Liver (tissue), 9 donors: ENCODE data around the gene GFY. TPM values are rescaled to one million over a fixed set of nuclear protein-coding genes. Genes with fewer than 3 reads are reported as not detected.

Source experiments
- DNase-seq: peaks from one replicate; pipeline ENCODE4 v3.0.0-alpha.2; 2017; ENCODE audit warnings: low spot score
- H3K27ac ChIP-seq, 2 donors: one replicate each; pipeline ENCODE4 v1.7.0; 2013; ENCODE audit warnings: inconsistent platforms in 2 of 2, low read length in 2 of 2, control low read depth in 1 of 2, low read depth in 1 of 2, mild to moderate bottlenecking in 1 of 2
- H3K27me3 ChIP-seq, 4 donors: one replicate each; pipeline versions ENCODE4 v1.6.1 to v1.7.0; 2013; ENCODE audit warnings: low read length in 3 of 4, inconsistent platforms in 1 of 4, mild to moderate bottlenecking in 1 of 4, moderate library complexity in 1 of 4; ENCODE audit not compliant: control insufficient read depth in 4 of 4, insufficient read depth in 4 of 4
- H3K36me3 ChIP-seq, 4 donors: one replicate each; pipeline versions ENCODE4 v1.6.1 to v1.7.0; 2013; ENCODE audit warnings: low read length in 3 of 4, mild to moderate bottlenecking in 3 of 4, low read depth in 1 of 4, moderate library complexity in 1 of 4; ENCODE audit not compliant: control insufficient read depth in 4 of 4, insufficient read depth in 3 of 4
- H3K4me1 ChIP-seq, 4 donors: one replicate each; pipeline versions ENCODE4 v1.6.1 to v1.7.0; 2013; ENCODE audit warnings: low read length in 3 of 4, mild to moderate bottlenecking in 3 of 4, moderate library complexity in 1 of 4; ENCODE audit not compliant: control insufficient read depth in 4 of 4, insufficient read depth in 4 of 4
- H3K4me3 ChIP-seq, 3 donors: one replicate each; pipeline versions ENCODE4 v1.6.1 to v1.7.0; 2013; ENCODE audit warnings: low read length in 3 of 3, control low read depth in 1 of 3, low read depth in 1 of 3, mild to moderate bottlenecking in 1 of 3
- H3K9ac ChIP-seq, 2 donors: one replicate each; pipeline ENCODE4 v1.7.0; 2013; ENCODE audit warnings: low read length in 2 of 2, mild to moderate bottlenecking in 2 of 2, moderate library complexity in 2 of 2, control low read depth in 1 of 2, low read depth in 1 of 2
- H3K9me3 ChIP-seq, 4 donors: one replicate each; pipeline versions ENCODE4 v1.6.1 to v1.7.0; 2013; ENCODE audit warnings: low read length in 3 of 4; ENCODE audit not compliant: control insufficient read depth in 4 of 4
- EGR1 ChIP-seq, 2 donors: IDR thresholded peaks; 2 replicates each; pipeline ENCODE4 v1.6.1; 2016 to 2018; ENCODE audit warnings: antibody characterized with exemption in 2 of 2, low read depth in 2 of 2
- FOXA1 ChIP-seq: IDR thresholded peaks from 2 replicates; pipeline ENCODE4 v1.6.1; 2016; ENCODE audit warnings: antibody characterized with exemption
- FOXA2 ChIP-seq: IDR thresholded peaks from 2 replicates; pipeline ENCODE4 v1.6.1; 2016; ENCODE audit warnings: antibody characterized with exemption
- GABPA ChIP-seq, 2 donors: IDR thresholded peaks in 1 of 2; conservative IDR thresholded peaks in 1 of 2; 2 replicates each; pipeline ENCODE4 v1.6.1; 2016; ENCODE audit warnings: antibody characterized with exemption in 2 of 2, mild to moderate bottlenecking in 1 of 2, moderate library complexity in 1 of 2
- HNF4A ChIP-seq, 2 donors: conservative IDR thresholded peaks; 2 replicates each; pipeline ENCODE4 v1.6.1; 2016; ENCODE audit warnings: antibody characterized with exemption in 2 of 2, mild to moderate bottlenecking in 2 of 2
- HNF4G ChIP-seq: IDR thresholded peaks from 2 replicates; pipeline ENCODE4 v1.6.1; 2016; ENCODE audit warnings: antibody characterized with exemption
- JUND ChIP-seq, 2 donors: IDR thresholded peaks; 2 replicates each; pipeline ENCODE4 v1.6.1; 2016; ENCODE audit warnings: antibody characterized with exemption in 2 of 2
- NR2F2 ChIP-seq: IDR thresholded peaks from 2 replicates; pipeline ENCODE4 v1.6.1; 2016; ENCODE audit warnings: antibody characterized with exemption
- RAD21 ChIP-seq, 2 donors: IDR thresholded peaks; 2 replicates each; pipeline ENCODE4 v1.6.1; 2016; ENCODE audit warnings: antibody characterized with exemption in 2 of 2, mild to moderate bottlenecking in 2 of 2
- RXRA ChIP-seq, 2 donors: IDR thresholded peaks; 2 replicates each; pipeline ENCODE4 v1.6.1; 2017 to 2018; ENCODE audit warnings: antibody characterized with exemption in 2 of 2, mild to moderate bottlenecking in 1 of 2
- SP1 ChIP-seq: IDR thresholded peaks from 2 replicates; pipeline ENCODE4 v1.6.1; 2018; ENCODE audit warnings: antibody characterized with exemption, mild to moderate bottlenecking
- TAF1 ChIP-seq: conservative IDR thresholded peaks from 2 replicates; pipeline ENCODE4 v1.6.1; 2016; ENCODE audit warnings: antibody characterized with exemption, mild to moderate bottlenecking
- YY1 ChIP-seq: IDR thresholded peaks from 2 replicates; pipeline ENCODE4 v1.6.1; 2016; ENCODE audit warnings: antibody characterized with exemption, mild to moderate bottlenecking
- WGBS: extraction: QIAGEN DNeasy Blood & Tissue Kit; methylation state at CpG from one replicate; pipeline ENCODE4 v1.1.7; 2013; 5-methylcytosine and 5-hydroxymethylcytosine counted together
- polyA plus RNA-seq, 2 donors: library from polyadenylated mRNA; stranded (reverse) in 1 of 2; unstranded in 1 of 2; fragments of 200-250 nt in 1 of 2; fragments of >200 nt in 1 of 2; fragmentation: Nextera tagmentation in 1 of 2; extraction: Ambion mirVana in 1 of 2; gene quantifications; one replicate each; pipeline versions ENCODE4 v1.2.1 to v1.2.3, GENCODE V29; 2013 to 2015
- total RNA-seq, 2 donors: library from RNA; depleted of rRNA; stranded (reverse); fragments of >200 nt; gene quantifications; one replicate each; pipeline ENCODE4 v1.2.3, GENCODE V29; 2014
- TF ChIP-seq, protein P1 (sequence below): IDR thresholded peaks from 2 replicates; pipeline ENCODE4 v1.6.1; 2016; ENCODE audit warnings: antibody characterized with exemption
- TF ChIP-seq, protein P2 (sequence below): IDR thresholded peaks from 2 replicates; pipeline ENCODE4 v1.6.1; 2016; ENCODE audit warnings: antibody characterized with exemption, mild to moderate bottlenecking
- TF ChIP-seq, protein P3 (sequence below): IDR thresholded peaks from 2 replicates; pipeline ENCODE4 v1.6.1; 2016; ENCODE audit warnings: antibody characterized with exemption
- TF ChIP-seq, protein P4 (sequence below): IDR thresholded peaks from 2 replicates; pipeline ENCODE4 v1.6.1; 2016; ENCODE audit warnings: antibody characterized with exemption
- donor health status: healthy.
- donor health status: healthy.
- donor health status: healthy.
- donor health status: healthy.
- donor health status: healthy.

Gene GFY
- total and polyA plus RNA-seq, 4 donors = not detected

DNA sequence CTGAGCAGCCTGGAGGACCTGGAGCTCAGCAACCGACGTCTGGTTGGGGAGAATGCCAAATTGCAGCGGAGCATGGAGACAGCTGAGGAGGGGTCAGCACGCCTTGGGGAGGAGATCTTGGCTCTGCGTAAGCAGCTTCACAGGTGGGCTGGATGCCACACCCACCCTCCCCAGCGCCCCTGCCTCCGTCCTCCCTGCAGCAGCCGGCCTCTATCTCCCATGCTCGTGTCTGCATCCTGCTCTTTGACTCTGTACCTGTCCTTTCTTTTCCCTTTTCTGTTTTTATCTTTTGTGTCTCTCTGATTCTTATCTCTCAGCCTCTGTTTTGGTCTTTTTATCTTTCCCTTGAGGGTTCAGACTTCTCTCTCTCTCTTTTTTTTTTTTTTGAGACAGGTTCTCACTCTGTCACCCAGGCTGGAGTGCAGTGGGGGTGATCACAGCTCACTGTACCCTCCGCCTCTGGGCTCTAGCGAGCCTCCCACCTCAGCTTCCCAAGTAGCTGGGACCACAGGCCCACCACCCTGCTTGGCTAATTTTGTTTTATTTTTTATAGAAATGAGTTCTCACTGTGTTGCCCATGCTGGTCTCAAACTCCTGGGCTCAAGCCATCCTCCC, 27.1 kb upstream of the GFY start:
- Histone ChIP-seq H3K27ac (no peak overlapping the region), H3K27me3 (peaks cover 0 to 2% (median 0%) of the 10 kb centered on the region in 4 donors), H3K9ac (no peak overlapping the region), H3K4me3 (no peak overlapping the region), H3K9me3 (no peaks in the 10 kb centered on the region), H3K4me1 (no peaks in the 10 kb centered on the region), H3K36me3 (no peaks in the 10 kb centered on the region)
- WGBS = 82% methylated on average over 11 of the region's 11 CpGs
- TF ChIP-seq RXRA (IDR thresholded peaks at IDR 0.05) = no peak
- TF ChIP-seq GABPA (IDR thresholded peaks at IDR 0.05 in 1 of 2, conservative IDR thresholded peaks at IDR 0.05 in 1 of 2) = no peak
- no peak for TF ChIP-seq TAF1
- TF ChIP-seq, protein P1, sequence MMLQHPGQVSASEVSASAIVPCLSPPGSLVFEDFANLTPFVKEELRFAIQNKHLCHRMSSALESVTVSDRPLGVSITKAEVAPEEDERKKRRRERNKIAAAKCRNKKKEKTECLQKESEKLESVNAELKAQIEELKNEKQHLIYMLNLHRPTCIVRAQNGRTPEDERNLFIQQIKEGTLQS = no peak
- TF ChIP-seq, protein P2, sequence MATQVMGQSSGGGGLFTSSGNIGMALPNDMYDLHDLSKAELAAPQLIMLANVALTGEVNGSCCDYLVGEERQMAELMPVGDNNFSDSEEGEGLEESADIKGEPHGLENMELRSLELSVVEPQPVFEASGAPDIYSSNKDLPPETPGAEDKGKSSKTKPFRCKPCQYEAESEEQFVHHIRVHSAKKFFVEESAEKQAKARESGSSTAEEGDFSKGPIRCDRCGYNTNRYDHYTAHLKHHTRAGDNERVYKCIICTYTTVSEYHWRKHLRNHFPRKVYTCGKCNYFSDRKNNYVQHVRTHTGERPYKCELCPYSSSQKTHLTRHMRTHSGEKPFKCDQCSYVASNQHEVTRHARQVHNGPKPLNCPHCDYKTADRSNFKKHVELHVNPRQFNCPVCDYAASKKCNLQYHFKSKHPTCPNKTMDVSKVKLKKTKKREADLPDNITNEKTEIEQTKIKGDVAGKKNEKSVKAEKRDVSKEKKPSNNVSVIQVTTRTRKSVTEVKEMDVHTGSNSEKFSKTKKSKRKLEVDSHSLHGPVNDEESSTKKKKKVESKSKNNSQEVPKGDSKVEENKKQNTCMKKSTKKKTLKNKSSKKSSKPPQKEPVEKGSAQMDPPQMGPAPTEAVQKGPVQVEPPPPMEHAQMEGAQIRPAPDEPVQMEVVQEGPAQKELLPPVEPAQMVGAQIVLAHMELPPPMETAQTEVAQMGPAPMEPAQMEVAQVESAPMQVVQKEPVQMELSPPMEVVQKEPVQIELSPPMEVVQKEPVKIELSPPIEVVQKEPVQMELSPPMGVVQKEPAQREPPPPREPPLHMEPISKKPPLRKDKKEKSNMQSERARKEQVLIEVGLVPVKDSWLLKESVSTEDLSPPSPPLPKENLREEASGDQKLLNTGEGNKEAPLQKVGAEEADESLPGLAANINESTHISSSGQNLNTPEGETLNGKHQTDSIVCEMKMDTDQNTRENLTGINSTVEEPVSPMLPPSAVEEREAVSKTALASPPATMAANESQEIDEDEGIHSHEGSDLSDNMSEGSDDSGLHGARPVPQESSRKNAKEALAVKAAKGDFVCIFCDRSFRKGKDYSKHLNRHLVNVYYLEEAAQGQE = no peak
- TF ChIP-seq FOXA1 = no peak
- TF ChIP-seq HNF4G = no peak
- TF ChIP-seq YY1 = no peak
- no peak for TF ChIP-seq FOXA2
- TF ChIP-seq JUND (IDR thresholded peaks at IDR 0.05) = no peak
- no peak for TF ChIP-seq EGR1 (IDR thresholded peaks at IDR 0.05; ENCODE audit: low read depth in 2 of 2)
- TF ChIP-seq, protein P3, sequence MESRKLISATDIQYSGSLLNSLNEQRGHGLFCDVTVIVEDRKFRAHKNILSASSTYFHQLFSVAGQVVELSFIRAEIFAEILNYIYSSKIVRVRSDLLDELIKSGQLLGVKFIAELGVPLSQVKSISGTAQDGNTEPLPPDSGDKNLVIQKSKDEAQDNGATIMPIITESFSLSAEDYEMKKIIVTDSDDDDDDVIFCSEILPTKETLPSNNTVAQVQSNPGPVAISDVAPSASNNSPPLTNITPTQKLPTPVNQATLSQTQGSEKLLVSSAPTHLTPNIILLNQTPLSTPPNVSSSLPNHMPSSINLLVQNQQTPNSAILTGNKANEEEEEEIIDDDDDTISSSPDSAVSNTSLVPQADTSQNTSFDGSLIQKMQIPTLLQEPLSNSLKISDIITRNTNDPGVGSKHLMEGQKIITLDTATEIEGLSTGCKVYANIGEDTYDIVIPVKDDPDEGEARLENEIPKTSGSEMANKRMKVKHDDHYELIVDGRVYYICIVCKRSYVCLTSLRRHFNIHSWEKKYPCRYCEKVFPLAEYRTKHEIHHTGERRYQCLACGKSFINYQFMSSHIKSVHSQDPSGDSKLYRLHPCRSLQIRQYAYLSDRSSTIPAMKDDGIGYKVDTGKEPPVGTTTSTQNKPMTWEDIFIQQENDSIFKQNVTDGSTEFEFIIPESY = no peak
- no peak for TF ChIP-seq NR2F2
- no peak for TF ChIP-seq SP1
- TF ChIP-seq, protein P4, sequence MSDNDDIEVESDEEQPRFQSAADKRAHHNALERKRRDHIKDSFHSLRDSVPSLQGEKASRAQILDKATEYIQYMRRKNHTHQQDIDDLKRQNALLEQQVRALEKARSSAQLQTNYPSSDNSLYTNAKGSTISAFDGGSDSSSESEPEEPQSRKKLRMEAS = no peak
- no peak for TF ChIP-seq HNF4A (conservative IDR thresholded peaks at IDR 0.05)
- TF ChIP-seq RAD21 (IDR thresholded peaks at IDR 0.05) = no peak
- no peak for DNase-seq

DNA sequence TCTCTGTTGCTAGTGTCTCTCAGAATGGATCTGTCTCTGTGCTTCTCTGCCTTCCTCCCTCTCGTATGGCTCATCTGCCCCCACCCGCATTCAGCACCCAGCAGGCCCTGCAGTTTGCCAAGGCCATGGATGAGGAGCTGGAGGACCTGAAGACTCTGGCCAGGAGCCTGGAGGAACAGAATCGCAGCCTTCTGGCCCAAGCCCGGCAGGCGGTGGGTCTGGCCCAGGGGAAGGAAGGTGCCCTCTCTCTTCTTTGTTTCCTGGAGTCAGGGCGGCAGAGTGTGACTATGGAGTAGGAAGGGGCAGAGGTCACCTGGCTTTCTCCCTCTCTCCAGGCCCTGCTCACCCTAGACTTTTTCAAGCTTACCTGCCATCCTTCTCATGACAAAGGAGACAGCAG, 26.3 kb upstream of the GFY start:
- Histone ChIP-seq H3K4me3 (no peak overlapping the region), H3K27ac (no peak overlapping the region), H3K9ac (no peak overlapping the region), H3K4me1 (no peaks in the 10 kb centered on the region), H3K36me3 (no peaks in the 10 kb centered on the region), H3K9me3 (no peaks in the 10 kb centered on the region), H3K27me3 (peaks cover 0 to 2% (median 0%) of the 10 kb centered on the region in 4 donors)
- WGBS = 89% methylated on average over 6 of the region's 6 CpGs
- DNase-seq = no peak
- TF ChIP-seq GABPA (IDR thresholded peaks at IDR 0.05 in 1 of 2, conservative IDR thresholded peaks at IDR 0.05 in 1 of 2) (no peak), FOXA2 (no peak), YY1 (no peak), NR2F2 (no peak), FOXA1 (no peak), SP1 (no peak)
- TF ChIP-seq, protein P1 = no peak
- TF ChIP-seq, protein P2 = no peak
- TF ChIP-seq, protein P4 = no peak
- TF ChIP-seq, protein P3 = no peak
